ENCODE results near the gene CAPNS1.
A peak's percentile ranks its signal among the peaks of the same experiment; 100 is the strongest.

CAPNS1 gene

DNA sequence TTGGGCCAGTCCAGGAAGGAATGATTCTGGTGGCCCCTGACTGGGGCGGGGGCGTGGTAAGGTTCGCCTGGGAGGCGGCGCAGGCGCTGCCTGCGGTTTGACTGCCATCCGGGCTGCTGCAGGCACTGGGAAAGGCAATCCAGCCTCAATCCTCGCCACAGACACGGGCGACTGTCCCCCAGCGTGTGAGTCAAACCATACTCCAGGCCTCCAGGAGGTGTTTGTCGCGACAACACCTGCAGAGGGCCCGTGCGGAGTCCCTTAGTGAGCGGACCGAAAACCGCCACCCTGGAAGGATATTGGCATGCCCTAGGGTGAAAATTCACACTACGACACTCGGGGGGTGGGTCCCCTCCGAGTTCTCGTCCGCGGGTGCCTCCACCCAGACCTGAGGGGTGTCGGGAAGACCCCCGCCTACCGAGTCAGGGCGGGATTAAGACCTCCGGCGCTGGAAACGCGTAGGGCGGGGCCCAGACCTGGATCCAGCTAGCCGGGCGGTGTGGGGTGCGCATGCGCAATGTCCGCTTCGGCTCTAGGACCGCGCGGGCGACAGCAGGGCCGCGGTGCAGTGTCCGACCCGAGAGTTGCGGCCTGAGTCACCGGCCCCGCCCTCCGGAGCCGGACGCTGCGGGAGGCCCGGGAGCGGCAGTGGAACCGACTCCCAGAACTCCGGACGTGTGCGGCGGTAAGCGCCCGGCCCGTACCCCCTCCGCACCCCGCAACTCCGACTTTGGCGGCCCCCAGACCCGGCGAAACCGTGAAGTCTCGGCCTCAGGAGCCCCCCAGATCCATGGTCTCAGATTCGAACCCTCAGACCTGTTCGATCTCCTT is at the start of gene CAPNS1:
Gene CAPNS1 (plus strand): TSS at position 594 of the 831 bp plus-strand sequence. CDS start 946 bp downstream, outside the sequence.
- DNase-seq (ENCODE audit: low spot score): peak; percentile 98

DNA sequence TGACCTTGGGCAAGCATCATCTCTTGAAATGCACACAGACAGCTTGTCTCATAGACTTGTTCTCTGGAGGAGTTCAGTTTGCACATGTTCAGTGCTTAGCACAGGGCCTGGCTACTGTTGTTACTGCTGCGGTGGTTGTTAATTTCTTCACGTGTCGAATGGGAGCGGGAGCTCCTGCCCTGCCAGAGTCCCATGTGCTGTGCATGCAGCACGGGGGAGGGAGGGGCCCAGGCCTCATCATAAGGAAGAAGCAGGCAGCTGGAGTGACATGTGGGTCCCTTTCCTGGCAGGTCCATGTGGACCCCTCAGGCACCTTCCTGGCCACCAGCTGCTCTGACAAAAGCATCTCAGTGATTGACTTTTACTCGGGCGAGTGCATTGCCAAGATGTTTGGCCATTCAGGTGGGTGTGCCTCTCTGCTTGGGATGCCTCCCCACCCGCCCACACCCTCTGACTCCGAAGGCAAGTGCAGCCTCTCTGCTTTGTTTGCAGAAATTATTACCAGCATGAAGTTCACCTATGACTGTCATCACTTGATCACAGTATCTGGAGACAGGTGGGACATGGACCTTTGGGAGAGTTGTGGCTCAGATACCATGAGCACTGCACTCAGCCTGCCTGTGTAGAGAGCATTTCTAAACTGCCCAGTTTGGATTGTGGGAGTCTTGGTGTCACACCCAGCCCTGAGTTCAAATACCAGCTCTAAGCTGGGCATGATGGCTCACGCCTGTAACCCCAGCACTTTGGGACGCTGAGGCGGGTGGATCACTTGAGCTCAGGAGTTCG is 48.8 kb upstream of the CAPNS1 start:
- DNase-seq (ENCODE audit: low spot score): no peak

DNA sequence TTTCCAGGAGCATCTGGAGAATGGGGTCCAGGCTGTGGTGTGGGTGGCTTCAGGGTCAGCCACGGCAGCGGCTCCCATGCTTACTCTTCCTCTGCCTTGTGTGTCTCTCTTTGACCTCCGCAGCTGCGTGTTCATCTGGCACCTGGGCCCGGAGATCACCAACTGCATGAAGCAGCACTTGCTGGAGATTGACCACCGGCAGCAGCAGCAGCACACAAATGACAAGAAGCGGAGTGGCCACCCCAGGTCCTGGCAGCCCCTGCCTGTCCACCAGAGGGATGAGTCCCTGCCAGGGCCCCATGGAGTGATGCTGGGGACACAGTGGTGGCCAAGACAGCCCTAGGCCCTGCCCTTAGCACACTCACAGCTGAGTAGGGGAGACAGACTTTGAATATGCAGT is 47.3 kb upstream of the CAPNS1 start:
- no peak for DNase-seq (ENCODE audit: low spot score)

DNA sequence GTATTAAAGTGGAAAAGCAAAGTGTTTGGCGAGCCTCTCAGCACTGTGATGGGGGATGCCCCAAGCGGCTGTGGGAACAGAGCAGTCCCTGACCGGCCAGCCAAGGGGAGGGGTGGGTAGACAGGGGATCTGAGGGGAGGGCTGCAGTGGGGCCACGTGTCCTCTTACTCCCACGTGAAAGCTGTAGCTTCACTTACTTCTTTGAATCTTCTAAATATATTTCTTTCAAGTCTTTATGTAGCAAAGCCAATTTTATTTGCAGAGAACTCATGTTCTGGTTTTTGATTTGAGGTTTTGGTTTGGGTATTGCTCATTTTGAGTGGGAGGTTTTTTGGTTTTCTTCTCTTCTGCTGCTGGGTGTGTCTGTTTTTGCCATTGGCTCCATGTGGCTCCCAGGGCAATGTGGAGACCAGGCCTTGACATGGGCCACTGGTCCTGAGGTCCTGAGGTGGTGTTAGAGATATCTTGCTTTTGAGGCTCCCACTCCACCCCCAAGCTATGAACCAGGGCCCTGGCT is 46.7 kb upstream of the CAPNS1 start:
- DNase-seq (ENCODE audit: low spot score): no peak

DNA sequence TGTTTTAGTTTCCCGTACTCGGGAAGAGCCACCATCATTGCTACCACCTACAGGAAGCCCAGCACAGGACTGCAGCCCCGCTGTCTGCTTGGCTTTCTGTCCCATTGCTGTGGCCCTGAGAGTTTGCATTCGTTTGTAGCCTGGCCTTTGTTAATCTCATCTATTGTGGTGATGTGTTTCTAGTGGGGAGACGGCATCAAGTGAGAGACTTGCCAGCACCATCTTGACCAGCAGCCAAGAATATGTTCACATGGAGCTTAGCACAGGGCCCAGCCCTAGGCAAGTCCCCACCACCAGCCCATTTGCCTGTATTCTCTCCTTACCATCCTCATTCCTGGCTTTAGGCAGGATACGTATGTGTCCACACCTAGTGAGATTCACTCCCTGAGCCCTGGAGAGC is 46.2 kb upstream of the CAPNS1 start:
- no peak for DNase-seq (ENCODE audit: low spot score)

DNA sequence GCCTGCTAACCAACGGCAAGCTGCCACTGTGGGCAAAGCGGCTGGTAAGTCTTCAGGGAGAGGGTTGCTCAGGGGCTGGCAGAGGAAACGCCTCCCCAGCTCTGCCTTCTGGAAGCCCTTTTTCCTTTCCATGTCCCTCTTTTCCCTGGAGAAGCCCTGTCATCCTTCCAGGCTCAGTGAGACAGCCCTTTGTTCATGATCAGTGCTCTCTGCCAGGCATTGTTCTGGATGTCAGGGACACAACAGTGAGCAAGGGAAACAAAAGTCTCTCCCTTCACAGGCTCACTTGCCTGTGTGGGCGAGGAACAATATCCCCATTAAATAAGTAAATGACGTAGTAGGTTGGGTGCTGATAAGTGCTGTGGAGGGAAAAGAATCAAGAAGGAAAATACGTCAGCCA is 42.8 kb upstream of the CAPNS1 start:
- no peak for DNase-seq (ENCODE audit: low spot score)

DNA sequence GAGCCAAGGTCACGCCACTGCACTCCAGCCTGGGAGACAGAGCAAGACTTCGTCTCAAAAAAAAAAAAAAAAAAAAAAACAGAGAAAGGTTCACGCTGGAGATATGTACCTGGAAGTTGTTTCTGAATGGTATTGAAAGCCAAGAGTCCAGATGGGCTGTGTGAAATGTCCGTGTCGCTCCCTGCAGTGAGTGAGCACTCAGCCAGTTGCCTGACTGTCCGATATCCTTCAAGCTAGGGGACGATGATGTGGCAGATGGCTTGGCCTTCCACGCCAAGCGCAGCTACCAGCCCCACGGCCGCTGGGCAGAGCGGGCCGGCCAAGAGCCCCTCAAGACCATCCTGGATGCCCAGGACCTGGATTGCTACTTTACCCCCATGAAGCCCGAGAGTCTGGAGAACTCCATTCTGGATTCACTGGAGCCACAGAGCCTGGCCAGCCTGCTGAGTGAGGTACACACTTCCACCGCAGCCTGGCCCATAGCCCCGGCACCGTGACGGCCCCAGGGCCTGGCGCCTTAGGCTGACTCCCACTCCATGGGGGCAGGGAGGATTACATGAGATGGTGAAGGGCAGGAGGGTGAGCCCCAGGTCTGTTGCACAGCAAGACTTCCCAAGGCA is 40.6 kb upstream of the CAPNS1 start:
- no peak for DNase-seq (ENCODE audit: low spot score)

DNA sequence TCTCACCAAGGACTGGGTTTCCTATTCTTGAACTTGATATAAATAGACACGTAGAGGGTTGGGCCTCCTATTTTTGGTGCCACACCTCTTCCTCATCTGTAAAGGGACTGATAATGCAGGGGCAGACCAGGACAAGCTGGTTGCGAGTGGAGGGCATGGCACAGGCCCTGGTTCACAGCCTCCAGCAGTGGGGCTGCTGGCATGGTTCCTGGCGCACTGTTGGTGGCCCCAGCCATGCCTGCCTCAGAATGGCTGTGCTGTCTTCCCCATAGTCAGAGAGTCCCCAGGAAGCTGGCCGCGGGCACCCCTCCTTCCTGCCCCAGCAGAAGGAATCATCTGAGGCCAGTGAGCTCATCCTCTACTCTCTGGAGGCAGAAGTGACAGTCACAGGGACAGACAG is 39.4 kb upstream of the CAPNS1 start:
- peak; percentile 64 for DNase-seq (ENCODE audit: low spot score)

DNA sequence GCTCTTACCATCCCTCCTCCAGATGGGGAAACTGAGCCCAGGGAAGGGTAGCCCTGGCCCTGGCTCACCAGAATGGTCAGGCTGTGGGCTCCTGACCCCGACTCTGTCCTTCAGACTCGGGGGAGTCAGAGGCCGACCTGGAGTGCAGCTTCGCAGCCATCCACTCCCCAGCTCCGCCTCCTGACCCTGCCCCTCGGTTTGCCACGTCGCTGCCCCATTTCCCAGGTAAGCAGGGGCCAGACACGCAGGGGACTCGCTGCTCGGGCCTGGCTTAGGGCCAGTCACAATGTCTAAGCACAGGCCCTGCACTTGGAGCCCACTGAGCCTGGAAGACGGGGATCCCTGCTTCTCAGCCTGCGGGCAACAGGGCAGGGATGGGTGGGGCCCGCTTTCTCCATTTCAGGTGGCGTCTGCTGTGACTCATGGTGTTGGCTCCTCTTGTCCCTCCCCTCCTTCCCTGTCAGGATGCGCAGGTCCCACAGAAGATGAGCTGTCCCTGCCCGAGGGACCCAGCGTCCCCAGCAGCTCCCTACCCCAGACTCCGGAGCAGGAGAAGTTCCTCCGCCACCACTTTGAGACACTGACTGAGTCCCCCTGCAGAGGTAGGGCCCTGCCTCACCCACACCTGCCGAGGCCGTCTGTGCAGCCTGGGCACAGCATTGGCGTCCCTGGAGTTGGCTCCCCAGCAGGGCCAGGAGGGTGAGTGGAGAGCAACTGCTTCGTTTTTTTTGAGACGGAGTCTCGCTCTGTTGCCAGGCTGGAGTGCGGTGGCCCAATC is 38.1 kb upstream of the CAPNS1 start:
- DNase-seq (ENCODE audit: low spot score): peak; percentile 30

DNA sequence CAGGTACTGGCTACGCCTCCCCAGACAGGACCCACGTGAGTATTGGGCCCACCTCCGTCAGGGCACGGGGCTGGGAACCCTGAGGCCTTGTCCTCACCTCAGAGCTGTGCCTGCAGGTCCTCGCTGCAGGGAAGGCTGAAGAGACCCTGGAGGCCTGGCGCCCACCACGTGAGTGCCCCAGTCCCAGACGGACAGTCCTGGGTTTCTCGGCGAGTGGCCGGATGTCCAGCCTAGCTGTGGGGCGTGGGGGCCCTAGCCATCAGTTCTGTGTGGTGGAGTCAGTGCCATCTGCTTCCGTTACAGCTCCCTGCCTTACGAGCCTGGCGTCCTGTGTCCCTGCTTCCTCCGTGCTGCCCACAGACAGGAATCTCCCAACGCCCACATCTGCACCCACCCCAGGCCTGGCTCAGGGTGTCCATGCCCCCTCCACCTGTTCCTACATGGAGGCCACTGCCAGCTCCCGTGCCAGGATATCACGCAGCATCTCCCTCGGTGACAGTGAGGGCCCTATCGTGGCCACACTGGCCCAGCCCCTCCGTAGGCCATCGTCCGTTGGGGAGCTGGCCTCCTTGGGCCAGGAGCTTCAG is 36.7 kb upstream of the CAPNS1 start:
- no peak for DNase-seq (ENCODE audit: low spot score)

DNA sequence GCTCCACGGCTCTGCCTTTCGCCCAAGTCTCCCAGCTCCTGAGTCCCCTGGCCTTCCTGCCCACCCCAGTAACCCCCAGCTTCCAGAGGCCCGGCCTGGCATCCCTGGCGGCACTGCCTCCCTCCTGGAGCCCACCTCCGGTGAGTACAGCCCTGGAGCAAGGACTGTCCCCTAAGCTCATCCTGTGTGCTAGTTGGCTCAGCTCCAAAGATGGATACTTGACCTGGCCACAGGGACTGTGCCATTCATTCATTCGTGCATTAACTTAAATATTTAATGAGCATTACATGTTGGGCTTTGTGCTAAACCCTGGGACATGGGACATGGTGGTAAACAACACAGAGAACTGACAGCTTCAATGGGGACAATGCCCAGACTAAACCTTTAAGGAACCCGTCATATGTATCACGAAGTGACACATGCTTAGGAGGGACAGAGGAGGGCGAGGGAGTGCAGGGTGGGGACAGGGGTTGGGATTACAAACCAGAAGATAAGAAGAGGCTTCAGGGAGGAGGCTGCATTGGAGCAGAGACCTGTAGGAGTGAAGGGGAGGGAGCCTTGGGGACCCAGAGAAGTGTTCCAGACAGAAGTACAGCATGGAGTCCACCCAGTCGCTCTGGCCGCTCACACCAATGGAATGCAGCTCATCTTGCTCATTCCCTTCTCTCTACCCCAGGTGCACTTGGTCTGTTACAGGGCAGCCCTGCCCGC is 35.9 kb upstream of the CAPNS1 start:
- DNase-seq (ENCODE audit: low spot score): peak; percentile 69

DNA sequence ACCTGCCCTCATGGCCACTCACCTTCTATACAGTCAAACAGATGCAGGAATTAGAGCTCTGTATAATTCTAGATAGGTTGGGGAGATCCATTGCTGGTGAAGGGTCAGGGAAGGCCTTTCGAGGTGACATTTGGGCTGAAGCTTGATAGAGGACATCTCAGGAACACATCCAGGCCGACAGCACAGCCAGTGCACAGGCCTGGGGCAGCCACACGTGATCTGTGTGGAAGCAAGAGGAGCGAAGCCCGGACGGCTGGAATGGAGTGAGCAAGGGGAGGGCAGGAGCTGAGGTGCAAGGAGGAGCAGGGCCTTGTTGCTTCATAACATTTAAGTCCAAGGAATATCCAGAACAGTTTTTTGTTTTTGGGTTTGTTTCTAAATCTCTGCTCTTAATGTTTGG is 33.4 kb upstream of the CAPNS1 start:
- no peak for DNase-seq (ENCODE audit: low spot score)

DNA sequence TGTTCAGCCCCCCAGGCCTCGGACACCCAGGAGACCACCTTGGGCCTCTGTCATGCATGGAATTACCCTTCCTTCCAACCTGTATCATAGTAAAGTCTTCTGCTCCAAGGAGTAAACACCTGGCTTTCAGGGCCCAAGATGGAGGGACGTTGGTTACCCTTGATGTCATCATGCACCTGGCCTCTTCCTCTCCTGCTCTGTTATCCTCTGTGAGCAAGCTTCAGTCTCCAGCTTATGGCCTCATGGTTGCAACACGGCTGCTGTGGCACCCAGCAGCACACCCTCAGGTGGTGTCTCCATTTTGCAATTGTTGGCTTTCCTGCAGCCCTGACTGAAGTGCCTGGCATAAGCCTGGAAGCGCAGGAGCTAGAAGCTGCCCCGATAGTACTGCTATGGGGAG is 32.9 kb upstream of the CAPNS1 start:
- DNase-seq (ENCODE audit: low spot score): no peak

DNA sequence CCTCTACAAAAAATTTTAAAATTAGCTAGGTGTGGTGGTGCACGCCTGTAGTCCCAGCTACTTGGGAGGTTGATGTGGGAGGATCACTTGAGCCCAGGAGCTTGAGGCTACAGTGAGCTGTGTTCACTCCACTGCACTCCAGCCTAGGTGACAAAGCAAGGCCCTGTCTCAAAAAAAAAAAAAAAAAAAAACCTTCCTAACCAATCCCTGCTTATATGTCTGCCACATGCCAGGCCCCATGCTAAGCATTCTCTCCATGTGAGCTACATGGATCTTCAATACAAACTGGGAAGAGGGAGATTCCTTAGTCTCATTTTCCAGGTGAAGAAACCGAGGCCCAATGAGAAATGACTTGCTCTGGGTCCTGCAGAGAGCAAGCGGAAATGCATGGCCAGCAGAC is 31.2 kb upstream of the CAPNS1 start:
- no peak for DNase-seq (ENCODE audit: low spot score)

DNA sequence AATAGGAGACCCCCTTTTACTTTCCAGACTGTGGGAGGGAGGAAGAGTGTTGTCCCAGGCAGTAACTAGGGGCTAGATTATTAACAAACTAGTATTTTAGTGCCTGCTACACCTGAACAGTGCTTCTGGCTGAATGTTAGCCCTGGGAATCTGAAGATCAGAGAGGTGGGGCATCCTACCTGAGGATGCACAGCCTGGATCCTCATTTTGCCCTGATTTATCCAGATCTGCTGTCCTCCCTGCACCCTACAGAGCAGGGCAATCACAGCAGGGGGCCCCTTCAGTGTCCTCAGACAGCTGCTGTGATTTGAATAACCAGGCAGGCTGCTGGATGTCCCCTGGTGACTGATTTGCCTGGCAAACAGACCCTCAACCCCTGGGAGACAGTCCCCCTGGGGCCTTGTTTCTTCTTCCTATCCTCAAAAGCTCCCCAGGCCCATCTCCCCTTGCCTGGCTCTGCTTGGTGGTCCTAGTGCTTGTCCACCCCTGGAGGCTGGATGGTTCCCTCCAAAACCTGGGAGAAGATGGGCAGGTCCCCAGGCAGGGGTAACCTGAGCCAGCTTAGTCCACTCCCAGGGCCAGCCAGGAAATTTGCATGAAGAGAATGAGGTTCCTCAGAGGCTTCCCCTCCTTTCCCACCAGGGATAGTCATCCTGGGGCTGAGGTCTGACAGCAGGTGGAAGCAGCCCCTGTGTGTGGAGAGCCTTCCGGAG is 29.2 kb upstream of the CAPNS1 start, which contains the start of gene OVOL3:
Gene OVOL3 (plus strand): TSS at position 657 of the 713 bp plus-strand sequence. CDS start 60 bp downstream, outside the sequence.
- no peak for DNase-seq (ENCODE audit: low spot score)

DNA sequence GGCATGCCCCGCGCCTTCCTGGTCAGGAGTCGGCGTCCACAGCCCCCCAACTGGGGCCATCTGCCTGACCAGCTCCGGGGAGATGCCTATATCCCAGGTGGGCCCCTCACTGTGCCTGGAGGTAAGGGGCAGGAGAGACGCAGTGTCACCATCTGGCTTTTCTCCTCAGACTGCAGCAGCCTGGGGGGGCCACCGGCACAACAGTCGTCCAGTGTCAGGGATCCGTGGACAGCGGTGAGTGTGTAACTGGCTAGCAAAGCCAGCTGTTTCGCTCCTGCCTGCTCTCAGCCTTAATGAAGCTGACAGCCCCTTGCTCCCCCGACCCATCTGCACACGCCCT is 28.7 kb upstream of the CAPNS1 start:
- no peak for DNase-seq (ENCODE audit: low spot score)

DNA sequence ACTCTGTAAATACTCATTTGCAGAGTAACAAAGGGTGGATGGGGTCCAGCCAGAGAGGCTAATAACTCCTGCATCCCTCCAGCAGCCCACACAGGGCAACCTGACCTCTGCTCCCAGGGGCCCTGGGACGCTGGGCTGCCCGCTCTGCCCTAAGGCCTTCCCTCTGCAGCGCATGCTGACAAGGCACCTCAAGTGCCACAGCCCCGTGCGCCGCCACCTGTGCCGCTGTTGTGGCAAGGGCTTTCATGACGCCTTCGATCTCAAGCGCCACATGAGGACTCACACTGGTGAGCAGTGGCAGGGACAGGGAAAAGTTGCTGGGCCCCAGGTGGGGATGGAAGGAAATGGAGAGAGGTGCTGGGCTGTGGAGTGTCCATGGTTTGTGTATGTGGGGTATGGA is 27.2 kb upstream of the CAPNS1 start:
- DNase-seq (ENCODE audit: low spot score): no peak

DNA sequence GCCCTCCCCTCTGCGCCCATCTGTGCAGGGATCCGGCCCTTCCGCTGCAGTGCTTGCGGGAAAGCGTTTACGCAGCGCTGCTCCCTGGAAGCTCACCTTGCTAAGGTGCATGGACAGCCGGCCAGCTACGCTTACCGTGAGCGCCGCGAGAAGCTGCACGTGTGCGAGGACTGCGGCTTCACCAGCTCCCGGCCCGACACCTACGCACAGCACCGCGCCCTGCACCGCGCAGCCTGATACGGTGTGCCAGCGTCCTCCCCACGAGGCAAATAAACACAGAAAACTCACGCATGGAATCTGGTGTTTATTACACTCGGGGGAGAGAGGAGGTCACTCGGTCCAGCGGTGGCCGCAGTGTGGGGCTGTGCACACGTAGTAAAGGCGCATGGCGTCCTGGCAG is 26.4 kb upstream of the CAPNS1 start:
- DNase-seq (ENCODE audit: low spot score): no peak

DNA sequence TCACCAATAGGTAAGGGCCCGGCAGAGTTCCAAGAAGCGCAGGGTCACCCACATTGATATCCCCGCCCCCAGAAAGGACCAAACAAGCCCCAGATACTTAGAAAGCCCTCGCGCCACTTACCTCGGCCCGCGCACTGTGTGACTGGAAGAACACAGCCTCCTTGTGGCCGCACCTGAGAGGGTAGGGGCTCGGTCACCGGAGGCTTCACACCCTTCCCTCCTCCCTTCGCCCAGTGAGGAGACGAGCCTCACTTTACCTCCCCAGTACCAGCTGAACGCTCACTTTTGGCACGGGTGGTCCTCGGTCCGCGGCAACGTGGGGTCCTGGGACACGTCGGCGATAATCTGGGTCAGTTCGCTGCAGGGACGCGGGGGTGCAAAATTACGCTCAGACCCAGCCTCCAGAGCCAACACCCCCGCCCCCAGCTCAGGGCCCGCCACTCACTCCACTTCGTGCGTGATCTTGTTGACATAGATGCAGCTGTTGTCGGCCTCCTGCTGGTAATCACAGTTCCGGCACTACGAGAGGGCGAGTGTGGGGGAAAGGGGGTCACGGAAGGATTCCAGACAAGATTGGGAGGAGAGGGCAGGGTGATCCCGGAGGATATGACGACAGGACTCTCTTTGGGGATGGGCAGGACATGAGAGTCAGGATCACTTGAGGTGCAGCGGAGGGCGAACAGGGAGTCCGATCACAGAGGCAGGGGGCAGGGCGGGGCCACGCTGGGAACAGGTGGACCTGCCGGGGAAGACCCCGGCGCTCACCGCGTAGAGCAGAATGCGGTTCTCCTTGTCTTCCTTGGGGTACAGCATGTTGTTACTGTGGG is 25.8 kb upstream of the CAPNS1 start:
- DNase-seq (ENCODE audit: low spot score): no peak

Data from hematopoietic multipotent progenitor cell treated with erythropoietin and hydrocortisone succinate and interleukin-3 and kit ligand, for 17 days (in vitro differentiated cells).